Activated naive CD8-positive, alpha-beta T cell treated with anti-CD3 and anti-CD28 coated beads for 36 hours (primary cell): ENCODE measurements around the gene USP49. TPM values are rescaled to one million over a fixed set of nuclear protein-coding genes. Genes with fewer than 3 reads are reported as not detected.

Experiments used
- DNase-seq: peaks from one replicate; pipeline ENCODE4 v3.0.0; 2021
- H3K27ac Mint-ChIP-seq: one replicate; pipeline ENCODE4 v1.8.0; 2022; ENCODE audit warnings: mild to moderate bottlenecking, moderate library complexity, mixed read lengths
- H3K27me3 Mint-ChIP-seq: one replicate; pipeline ENCODE4 v1.8.0; 2022; ENCODE audit warnings: mild to moderate bottlenecking, mixed read lengths
- H3K36me3 Mint-ChIP-seq: one replicate; pipeline ENCODE4 v1.8.0; 2021; ENCODE audit warnings: mild to moderate bottlenecking, mixed read lengths
- H3K4me1 Mint-ChIP-seq: one replicate; pipeline ENCODE4 v1.8.0; 2021; ENCODE audit warnings: mixed read lengths
- H3K4me3 Mint-ChIP-seq: one replicate; pipeline ENCODE4 v1.8.0; 2022; ENCODE audit warnings: mild to moderate bottlenecking, moderate library complexity, mixed read lengths
- H3K9me3 Mint-ChIP-seq: one replicate; pipeline ENCODE4 v1.8.0; 2022; ENCODE audit warnings: mixed read lengths
- total RNA-seq, 2 experiments: library from RNA; stranded (reverse); gene quantifications; one replicate each; pipeline ENCODE4 v1.2.3, GENCODE V29; 2021

USP49 gene
- total RNA-seq, 2 experiments from 2014 or later = 4.4 to 4.5 TPM

DNA sequence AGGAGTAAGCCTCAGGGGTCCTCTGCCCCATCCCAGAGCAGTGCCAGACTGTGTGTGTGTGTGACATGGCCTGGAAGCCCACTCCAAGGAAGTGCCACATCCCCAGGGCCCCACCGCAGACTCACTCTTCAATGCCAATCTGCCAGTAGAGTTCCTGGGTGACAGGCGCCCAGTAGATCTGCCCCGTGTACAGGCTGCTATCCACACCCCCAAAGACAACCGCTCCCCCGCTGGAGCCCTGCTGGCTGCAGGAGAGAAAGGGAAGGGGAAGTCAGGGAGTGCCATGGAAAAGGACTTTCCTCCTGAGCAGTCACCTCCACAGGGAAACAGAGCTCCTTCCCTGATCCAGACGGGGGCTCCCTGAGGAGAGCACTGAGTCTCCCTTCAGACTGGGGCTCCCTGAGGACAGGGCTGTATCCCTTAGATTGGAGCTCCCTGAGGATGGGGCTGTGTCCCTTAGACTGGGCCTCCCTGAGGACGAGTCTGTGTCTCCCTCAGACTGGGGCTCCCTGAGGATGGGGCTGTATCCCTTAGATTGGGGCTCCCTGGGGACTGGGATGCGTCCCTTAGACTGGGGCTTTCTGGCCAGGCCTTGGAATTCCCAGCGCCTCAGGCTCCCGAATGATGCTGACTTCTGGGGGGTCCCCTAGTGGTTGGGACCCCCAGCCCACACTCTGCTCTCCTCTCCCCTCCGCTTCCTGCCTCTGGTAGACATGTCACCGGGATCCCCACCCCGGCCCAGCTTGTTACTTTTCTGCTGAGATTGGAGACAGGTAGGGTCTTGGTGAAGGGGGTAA, 154.6 kb downstream of the USP49 start:
- Mint-ChIP-seq H3K4me3 (no peak overlapping the region), H3K4me1 (peaks cover 3% of the 10 kb centered on the region), H3K36me3 (no peaks in the 10 kb centered on the region), H3K27me3 (no peaks in the 10 kb centered on the region), H3K27ac (no peak overlapping the region), H3K9me3 (no peaks in the 10 kb centered on the region)
- no peak for DNase-seq

Other genes starting within 250 kb of the USP49 start
- gene TFEB, start 159.8 kb downstream of the USP49 start, total RNA-seq = 10 to 100 TPM in 1 of 2 experiments, 1 to 10 TPM in 1; 9.3 to 11.5 TPM
- not detected for gene PGC, start 148.0 kb downstream of the USP49 start, total RNA-seq
- gene FRS3, start 115.5 kb downstream of the USP49 start, total RNA-seq = 1 to 10 TPM; 3.1 to 5.2 TPM
- not detected for gene PRICKLE4, start 114.6 kb downstream of the USP49 start, total RNA-seq
- gene TOMM6, start 107.7 kb downstream of the USP49 start, total RNA-seq = 100 to 1,000 TPM; 423 to 429 TPM
- 10 to 100 TPM; 19.8 to 22.3 TPM for gene MED20, start 25.8 kb upstream of the USP49 start, total RNA-seq
- gene BYSL, start 26.1 kb upstream of the USP49 start, total RNA-seq = 10 to 100 TPM; 75.7 to 79.1 TPM
- 100 to 1,000 TPM; 396 to 403 TPM for gene CCND3, start 46.4 kb upstream of the USP49 start, total RNA-seq
- gene TAF8, start 155.1 kb upstream of the USP49 start, total RNA-seq = 10 to 100 TPM; 40.4 to 45.1 TPM
- under 1 TPM; 0.18 to 0.19 TPM for gene C6orf132, start 247.2 kb upstream of the USP49 start, total RNA-seq